ENCODE results near the gene EXOC8. TPM values are rescaled to one million over a fixed set of nuclear protein-coding genes. Genes with fewer than 3 reads are reported as not detected.

Gene EXOC8, protein sequence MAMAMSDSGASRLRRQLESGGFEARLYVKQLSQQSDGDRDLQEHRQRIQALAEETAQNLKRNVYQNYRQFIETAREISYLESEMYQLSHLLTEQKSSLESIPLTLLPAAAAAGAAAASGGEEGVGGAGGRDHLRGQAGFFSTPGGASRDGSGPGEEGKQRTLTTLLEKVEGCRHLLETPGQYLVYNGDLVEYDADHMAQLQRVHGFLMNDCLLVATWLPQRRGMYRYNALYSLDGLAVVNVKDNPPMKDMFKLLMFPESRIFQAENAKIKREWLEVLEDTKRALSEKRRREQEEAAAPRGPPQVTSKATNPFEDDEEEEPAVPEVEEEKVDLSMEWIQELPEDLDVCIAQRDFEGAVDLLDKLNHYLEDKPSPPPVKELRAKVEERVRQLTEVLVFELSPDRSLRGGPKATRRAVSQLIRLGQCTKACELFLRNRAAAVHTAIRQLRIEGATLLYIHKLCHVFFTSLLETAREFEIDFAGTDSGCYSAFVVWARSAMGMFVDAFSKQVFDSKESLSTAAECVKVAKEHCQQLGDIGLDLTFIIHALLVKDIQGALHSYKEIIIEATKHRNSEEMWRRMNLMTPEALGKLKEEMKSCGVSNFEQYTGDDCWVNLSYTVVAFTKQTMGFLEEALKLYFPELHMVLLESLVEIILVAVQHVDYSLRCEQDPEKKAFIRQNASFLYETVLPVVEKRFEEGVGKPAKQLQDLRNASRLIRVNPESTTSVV
- 10 to 100 TPM in 3 of 5 donors, 1 to 10 TPM in 2; 9.4 to 13.8 (median 10.9) TPM for polyA plus RNA-seq (ENCODE audit: insufficient read depth in 1 of 5, insufficient read length in 5 of 5, low replicate concordance in 1 of 5)
- long read RNA-seq, donor 1, full-length matches to known transcripts, result 16 of 16 reads
- long read RNA-seq, donor 1, partial matches to known transcripts, result 0 of 16 reads
- long read RNA-seq, donor 1, other reads (novel, unspliced or antisense), result 0 of 16 reads
- long read RNA-seq, donor 2, full-length matches to known transcripts, result 9 of 9 reads
- long read RNA-seq, donor 2, partial matches to known transcripts, result 0 of 9 reads
- long read RNA-seq, donor 2, other reads (novel, unspliced or antisense), result 0 of 9 reads
- long read RNA-seq, donor 3, full-length matches to known transcripts, result 12 of 12 reads
- long read RNA-seq, donor 3, partial matches to known transcripts, result 0 of 12 reads
- long read RNA-seq, donor 3, other reads (novel, unspliced or antisense), result 0 of 12 reads
- long read RNA-seq, donor 4, full-length matches to known transcripts, result 11 of 11 reads
- long read RNA-seq, donor 4, partial matches to known transcripts, result 0 of 11 reads
- long read RNA-seq, donor 4, other reads (novel, unspliced or antisense), result 0 of 11 reads
- long read RNA-seq, donor 5, full-length matches to known transcripts, result 23 of 23 reads
- long read RNA-seq, donor 5, partial matches to known transcripts, result 0 of 23 reads
- long read RNA-seq, donor 5, other reads (novel, unspliced or antisense), result 0 of 23 reads
- long read RNA-seq, donor 6, full-length matches to known transcripts, result 27 of 27 reads
- long read RNA-seq, donor 6, partial matches to known transcripts, result 0 of 27 reads
- long read RNA-seq, donor 6, other reads (novel, unspliced or antisense), result 0 of 27 reads
- long read RNA-seq, donor 7, full-length matches to known transcripts, result 16 of 16 reads
- long read RNA-seq, donor 7, partial matches to known transcripts, result 0 of 16 reads
- long read RNA-seq, donor 7, other reads (novel, unspliced or antisense), result 0 of 16 reads
- long read RNA-seq, donor 8, full-length matches to known transcripts, result 8 of 8 reads
- long read RNA-seq, donor 8, partial matches to known transcripts, result 0 of 8 reads
- long read RNA-seq, donor 8, other reads (novel, unspliced or antisense), result 0 of 8 reads

GRCh38 chr1:231337472-231338269 is at the start of gene EXOC8:
EXOC8 (minus strand) TSS chr1:231337852; CDS start chr1:231337745, 107 bp downstream.
- peak; percentile 99 to 100 for DNase-seq

DNA sequence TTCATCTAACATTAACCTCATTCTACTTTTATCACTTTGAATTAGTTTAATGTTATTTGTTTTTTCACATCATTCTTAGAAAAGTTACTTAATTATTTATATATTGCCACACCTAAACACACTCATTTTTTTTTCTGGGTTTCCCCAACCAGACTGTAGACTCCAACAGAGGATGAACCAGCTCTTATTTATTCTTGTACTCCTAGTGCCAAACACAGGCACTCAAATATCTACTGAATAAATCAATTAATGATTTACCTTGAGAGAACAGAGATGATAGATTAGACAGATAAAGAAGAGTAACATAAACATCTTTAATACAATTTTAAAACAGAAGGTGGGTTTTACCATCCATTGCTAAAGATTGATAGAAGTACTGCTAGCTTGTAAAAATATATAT is 48.8 kb upstream of the EXOC8 start:
- no peak for DNase-seq

- no peak for DNase-seq
Observed at GRCh38 chr1:231385416-231385748, 47.7 kb upstream of the EXOC8 start.

DNA sequence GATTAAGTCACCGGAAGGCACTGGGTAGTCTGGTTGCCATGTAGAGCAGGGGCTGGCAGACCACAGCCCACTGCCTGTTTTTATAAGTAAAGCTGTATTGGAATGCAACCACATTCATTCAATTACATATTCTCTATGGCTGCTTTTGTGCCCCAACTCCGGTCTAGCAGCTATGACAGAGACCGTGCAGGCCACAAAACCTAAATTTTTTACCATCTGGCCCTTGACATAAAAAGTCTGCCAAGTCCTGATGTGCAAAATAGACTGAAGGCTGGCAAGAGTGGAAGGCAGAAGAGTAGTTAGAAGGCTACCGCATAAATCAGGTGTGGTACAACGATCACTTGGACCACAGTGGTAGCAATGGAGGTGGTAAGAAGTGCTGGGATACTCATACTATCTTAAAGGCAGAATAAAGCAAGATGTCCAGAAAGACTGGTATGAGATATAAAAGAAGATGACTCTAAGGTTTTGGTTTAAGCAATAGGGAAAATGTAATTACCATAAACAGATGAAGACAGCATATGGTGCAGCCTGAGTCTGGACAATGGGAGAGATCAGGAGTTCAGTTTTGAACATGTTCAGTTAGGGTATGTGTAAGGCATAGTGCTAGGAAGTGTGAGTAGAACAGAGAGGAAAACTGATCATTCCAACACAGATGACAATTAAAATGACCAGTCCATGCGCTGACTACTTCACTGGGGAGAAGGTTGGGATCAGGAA is 47.2 kb upstream of the EXOC8 start:
- DNase-seq, result no peak

DNA sequence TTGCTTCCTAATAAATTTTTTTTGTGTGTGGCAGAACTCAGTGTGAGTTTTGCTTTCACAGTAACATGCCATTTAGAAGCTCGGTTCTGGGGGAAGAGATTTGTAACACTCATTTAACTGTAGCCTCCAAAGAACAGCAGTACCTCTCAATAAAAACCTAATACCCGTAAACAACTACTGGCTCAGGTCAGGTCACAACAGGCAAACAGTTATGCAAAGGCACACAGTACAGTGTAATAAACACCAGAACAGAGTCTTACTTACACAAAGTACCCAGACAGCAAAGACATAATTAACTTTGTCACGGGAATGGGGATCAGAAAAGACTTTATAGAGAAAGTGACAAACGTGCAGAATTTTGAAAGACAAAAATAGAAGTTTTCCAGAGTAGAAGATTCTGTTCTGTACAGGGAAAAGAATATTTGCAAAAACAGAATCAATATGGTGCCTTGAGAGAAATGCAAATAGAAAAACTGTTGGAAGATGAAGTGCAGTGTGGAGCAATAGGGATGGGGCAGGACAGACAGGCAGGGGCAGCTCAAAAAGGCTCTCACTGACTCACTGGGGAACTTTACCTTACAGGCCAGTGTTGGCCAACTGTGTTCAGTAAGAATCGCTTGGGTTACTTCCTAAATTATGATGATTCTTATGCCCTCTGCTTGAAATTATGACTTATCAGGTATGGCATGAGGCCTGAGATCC is 45.7 kb upstream of the EXOC8 start:
- DNase-seq, result no peak

DNA sequence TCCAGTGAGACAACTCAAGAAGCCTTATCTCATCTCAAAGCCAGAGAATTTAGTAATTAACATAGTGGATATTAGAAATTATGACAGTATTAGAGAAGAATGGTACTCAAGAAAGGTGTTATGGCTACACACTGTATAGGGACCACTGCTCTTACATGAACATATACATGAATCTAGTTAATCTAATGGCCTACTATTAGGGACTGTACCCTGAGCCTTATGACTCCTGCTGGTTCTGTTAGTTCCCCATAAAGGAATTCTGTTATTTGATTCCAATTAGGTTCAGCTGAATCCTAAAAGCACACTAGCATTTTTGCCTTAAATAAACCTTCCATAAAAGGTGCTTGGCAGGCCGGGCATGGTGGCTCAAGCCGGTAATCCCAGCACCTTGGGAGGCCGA is 44.8 kb upstream of the EXOC8 start:
- no peak for DNase-seq

- no peak for DNase-seq
Observed at GRCh38 chr1:231381729-231382128, 44.1 kb upstream of the EXOC8 start.

DNA sequence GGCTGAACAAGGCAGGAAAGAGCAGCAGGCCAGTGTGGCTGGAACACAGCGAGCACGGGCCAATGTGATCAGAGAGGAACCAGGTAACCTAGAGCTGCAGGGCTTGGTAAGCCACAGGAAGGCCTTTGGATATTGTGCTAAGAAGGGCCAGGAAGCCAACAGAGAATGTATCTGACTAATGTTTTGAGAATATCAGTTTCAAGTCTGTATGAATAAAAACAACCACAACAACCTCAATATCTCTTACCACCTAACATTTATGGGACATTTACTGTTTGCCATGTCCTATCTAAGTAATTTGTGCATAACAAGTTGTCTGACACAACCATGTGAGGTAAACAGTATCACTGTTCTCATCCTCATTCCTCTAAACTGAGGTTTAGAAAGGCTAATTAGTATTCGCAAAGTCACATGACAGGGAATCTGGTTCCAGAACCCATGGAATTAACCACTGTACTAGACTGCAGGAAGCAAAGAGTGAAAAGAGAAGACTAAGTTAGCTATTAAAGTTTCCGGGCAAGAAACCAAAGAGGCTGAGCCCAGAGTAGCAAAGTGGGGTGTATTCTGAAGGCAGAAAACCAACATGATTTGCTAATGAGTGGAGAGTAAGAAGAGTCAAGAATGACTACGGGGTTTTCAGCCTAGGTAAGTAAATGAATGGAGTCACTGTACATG is 39.4 kb upstream of the EXOC8 start:
- DNase-seq, result no peak

DNA sequence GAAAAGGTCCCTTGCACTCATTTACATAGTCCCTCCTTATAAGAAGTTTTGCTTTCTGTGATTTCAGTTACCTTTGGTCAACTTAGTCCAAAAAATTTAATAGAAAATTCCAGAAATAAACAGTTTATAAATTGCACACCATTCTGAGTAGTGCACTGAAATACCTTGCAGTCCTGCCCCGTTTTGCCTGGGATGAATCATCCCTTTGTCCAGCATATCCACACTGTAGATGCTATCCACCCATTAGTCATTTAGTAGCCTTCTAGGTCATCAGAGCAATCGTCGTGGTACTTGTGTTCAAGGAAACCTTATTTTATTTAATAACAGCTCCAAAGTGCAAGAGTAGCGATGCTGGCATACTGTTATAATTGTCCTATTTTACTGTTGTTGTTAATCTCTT is 38.4 kb upstream of the EXOC8 start:
- DNase-seq, result no peak

DNA sequence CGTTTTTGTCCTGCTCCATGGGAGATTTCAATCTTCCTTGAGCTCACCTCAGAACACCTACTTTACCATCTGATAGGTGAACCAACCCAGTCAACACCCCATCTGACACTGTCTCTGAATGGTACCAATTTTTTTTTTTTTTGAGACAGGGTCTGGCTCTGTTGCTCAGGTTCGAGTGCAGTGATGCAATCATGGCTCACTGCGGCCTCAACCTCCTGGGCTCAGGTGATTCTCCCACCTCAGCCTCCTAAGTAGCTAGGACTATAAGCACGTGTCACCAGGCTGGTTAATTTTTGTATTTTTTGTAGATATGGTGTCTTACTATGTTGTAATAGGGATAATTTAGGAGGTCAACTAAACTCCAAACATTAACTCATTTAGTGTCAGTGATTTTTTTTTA is 36.7 kb upstream of the EXOC8 start:
- no peak for DNase-seq

DNA sequence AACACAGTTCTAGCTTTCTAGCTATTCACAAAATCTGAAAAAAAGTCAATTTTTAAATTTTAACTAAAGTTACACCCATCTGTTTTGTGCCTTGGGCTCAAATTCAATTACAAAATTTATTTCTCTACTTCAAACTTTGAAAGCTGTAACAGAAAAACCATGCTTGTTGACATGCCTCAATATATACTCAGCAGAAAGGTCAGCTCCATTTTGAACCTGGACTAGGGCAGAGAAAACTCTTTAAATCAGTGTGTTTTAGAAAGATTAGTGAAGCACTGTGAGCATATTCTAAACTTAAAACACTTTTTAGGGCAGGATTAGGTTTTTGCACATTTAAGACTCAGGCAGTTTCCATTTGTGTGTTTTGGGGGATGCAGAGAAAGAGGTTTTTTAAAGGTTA is 34.8 kb upstream of the EXOC8 start:
- no peak for DNase-seq

- no peak for DNase-seq
Observed at GRCh38 chr1:231369282-231369681, 31.6 kb upstream of the EXOC8 start.

GRCh38 chr1:231364192-231364591 is 26.5 kb upstream of the EXOC8 start:
- no peak for DNase-seq

GRCh38 chr1:231363624-231364023 is 26.0 kb upstream of the EXOC8 start:
- DNase-seq, result no peak

DNA sequence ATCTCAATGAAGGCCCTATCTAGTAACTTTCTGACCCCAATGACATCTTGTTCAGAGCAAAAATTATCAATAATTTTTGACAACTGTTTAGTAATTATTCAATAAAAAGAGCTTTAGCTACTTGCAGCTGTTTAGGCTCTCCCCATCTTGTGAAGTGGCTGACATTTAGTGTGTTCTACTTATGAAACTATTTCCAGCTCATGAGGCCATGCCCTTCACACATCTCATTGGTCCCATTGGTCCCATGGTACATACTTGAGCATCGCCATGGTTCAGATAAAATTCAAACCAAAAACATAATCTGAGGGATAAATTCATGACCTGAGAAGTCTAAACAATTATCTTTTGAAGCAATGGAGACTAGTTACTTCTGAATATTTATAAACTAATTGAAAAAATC is 24.7 kb upstream of the EXOC8 start:
- DNase-seq, result no peak

GRCh38 chr1:231359113-231359512 is 21.5 kb upstream of the EXOC8 start:
- no peak for DNase-seq

DNA sequence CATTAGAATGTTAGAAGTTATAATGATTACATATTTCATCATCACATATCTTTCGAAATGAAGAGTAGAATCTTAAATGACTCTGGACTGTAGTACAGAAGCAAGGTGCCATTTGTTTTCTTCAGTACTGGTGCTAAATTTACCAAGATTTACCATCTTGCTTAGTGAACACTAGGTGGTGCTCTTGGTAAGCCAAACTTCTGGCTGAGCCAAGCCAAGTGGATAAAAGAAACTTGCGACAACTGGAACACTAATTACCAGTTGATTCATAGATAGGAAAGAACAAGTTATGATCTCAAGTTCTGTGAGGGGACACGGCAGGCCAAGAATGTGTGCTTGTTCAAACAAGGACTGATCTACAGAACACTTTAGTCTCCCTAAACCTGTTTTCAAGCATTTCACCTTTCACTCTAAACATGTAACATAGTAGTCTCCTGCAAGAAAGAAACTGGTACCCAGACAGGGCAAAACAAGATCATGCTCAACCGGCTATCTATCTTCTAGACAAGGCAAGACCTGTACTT is 20.2 kb upstream of the EXOC8 start:
- DNase-seq, result peak; percentile 53 to 64

Measured in right lung (tissue), 10 donors.